GM19328 (cell line): ENCODE data around the gene ARL4C.
A peak's percentile ranks its signal among the peaks of the same experiment; 100 is the strongest.

ENCODE experiments used
- ATAC-seq: cut with Tn5 transposase; IDR thresholded peaks from one replicate; pipeline ENCODE4 v1.9.1; 2021; ENCODE audit warnings: mild to moderate bottlenecking, moderate library complexity; ENCODE audit not compliant: unreplicated experiment

ARL4C gene

DNA sequence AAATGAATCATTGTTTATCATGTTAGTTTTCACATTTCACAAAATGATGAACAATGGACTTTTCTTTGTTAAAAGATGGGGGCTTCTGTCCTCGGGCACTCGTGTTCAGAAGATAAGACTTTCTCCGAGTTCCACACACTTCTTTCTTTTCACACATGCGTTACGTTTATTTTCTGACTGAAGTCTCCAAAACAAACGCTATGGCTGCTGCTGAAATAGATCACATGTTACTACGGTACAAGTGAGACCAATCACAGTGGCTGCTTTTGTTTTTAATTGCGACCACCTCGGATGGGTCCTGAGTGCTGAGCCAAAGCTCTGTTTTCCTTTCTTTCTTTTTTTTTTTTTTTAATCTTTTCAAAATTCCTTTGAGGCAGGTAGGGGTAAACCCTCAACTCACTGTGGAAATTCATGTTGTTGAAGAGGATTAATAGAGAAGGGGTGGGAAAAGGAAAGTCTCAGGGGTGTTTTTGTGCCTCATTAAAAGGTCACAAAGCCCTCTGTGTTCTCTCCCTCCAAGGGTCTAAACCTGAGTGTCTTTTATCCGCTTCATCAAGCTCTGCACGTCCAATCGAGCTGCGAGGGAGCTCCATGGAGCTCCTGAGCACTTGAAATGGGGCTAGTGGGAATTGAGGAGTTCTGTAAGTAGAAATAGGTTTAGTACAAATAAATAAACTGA is 48.2 kb downstream of the ARL4C start:
- no peak for ATAC-seq

- ATAC-seq: no peak
Measured at GRCh38 chr2:234447963-234448362, 48.9 kb downstream of the ARL4C start.

DNA sequence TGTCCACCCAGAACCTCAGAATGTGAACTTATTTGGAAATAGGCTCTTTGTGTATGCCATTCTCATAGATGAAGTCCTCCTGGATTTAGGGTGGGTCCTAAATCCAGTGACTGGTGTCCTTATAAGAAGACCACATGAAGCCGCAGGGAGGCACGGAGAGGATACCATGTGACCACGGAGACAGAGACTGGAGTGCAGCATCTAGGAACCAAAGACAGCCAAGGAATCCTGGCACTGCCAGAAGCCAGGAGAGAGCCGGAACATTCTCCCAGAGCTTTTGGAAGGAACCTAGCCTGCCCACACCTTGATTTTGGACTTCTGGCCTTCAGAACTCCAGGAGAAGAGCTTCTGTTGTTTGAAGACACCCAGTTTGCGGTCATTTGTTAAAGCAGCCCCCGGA is 49.7 kb downstream of the ARL4C start:
- ATAC-seq: no peak

DNA sequence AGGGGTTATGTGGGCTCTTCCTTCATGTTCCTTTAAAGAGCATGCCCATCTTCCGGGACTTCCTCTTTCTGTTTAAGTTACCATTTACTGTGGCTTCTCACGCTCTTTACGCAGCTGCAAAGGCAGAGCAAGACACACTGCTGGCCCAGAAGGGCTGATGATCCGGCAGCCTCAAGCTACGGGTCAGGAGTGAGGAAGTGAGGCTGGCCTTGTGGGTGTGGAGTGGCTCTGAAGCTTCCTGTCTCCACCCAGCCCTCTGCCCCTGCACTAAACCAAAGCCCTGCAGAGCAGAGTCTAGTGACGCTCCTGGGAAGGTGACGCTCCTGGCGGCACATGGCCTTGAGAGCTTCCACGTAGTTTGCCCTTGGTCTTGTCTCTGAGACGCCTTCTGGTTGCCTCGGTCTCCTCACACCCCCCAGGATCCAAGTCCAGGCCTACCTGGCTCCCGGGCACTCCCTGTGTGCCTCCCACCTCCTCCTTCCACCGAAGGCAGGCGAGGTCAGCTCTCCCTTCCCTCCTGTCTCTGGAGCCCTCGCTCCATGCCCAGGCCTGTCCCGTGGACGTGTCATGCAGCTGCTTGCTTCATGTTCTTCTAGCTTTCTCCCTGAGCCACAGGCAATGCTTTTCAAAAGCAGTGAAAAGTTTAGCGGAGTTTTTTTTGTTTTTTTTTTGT is 50.3 kb downstream of the ARL4C start:
- peak; percentile 92 for ATAC-seq

GRCh38 chr2:234444893-234445292 is 52.0 kb downstream of the ARL4C start:
- no peak for ATAC-seq

- no peak for ATAC-seq
Measured at GRCh38 chr2:234444242-234444730, 52.6 kb downstream of the ARL4C start.
